HFF-Myc (cell line): ENCODE results near the gene RIC3.

ENCODE experiments used
- DNase-seq: peaks from one replicate; pipeline ENCODE4 v3.0.0-alpha.2; 2011; ENCODE audit warnings: low read depth; ENCODE audit errors: extremely low read depth
- H3K4me3 ChIP-seq: replicated peaks from 2 replicates; pipeline ENCODE4 v1.5.1; 2011; ENCODE audit warnings: low read depth, mild to moderate bottlenecking, control low read depth, low read length
- TF ChIP-seq, protein P1 (sequence below): IDR thresholded peaks from 2 replicates; pipeline ENCODE4 v1.5.1; 2012; ENCODE audit warnings: mild to moderate bottlenecking, low read depth, low read length, control low read depth; ENCODE audit errors: missing control alignments

The RIC3 gene

DNA sequence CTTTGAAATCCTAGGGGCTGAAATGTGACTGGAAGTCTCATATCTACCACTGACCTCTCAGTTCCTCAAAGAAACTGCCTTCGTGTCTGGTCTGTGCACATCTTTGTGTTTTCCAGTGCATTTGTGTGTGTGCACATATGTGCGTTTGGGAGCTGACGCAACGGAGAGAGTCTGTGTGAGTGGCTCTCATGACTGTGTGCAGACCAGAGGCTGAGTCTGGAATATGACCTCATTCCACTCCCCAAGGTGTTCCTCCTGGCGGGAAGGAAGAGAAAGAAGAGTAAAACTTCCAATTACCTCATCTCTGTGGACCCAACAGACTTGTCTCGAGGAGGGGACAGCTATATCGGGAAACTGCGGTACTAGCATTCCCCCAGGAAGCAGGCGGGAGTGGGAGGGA is 71.4 kb downstream of the RIC3 start:
- no peak overlapping the region for H3K4me3 ChIP-seq
- TF ChIP-seq, protein P1, sequence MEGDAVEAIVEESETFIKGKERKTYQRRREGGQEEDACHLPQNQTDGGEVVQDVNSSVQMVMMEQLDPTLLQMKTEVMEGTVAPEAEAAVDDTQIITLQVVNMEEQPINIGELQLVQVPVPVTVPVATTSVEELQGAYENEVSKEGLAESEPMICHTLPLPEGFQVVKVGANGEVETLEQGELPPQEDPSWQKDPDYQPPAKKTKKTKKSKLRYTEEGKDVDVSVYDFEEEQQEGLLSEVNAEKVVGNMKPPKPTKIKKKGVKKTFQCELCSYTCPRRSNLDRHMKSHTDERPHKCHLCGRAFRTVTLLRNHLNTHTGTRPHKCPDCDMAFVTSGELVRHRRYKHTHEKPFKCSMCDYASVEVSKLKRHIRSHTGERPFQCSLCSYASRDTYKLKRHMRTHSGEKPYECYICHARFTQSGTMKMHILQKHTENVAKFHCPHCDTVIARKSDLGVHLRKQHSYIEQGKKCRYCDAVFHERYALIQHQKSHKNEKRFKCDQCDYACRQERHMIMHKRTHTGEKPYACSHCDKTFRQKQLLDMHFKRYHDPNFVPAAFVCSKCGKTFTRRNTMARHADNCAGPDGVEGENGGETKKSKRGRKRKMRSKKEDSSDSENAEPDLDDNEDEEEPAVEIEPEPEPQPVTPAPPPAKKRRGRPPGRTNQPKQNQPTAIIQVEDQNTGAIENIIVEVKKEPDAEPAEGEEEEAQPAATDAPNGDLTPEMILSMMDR: no peak
- DNase-seq: no peak

DNA sequence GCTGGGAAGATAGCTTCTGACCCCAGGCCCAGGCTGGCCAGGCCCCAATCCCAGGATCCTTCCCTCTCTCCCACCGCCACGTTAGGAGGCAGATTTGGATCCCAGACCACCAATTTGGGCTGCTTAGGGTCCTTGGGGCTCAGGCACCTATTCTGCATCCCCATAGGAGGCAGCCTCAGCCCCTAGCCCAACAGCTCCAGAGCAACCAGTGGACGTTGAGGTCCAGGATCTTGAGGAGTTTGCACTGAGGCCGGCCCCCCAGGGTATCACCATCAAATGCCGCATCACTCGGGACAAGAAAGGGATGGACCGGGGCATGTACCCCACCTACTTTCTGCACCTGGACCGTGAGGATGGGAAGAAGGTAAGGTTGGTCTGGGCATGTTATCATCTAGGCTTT is 71.8 kb downstream of the RIC3 start:
- TF ChIP-seq, protein P1: no peak
- no peak for DNase-seq
- H3K4me3 ChIP-seq: no peak overlapping the region

DNA sequence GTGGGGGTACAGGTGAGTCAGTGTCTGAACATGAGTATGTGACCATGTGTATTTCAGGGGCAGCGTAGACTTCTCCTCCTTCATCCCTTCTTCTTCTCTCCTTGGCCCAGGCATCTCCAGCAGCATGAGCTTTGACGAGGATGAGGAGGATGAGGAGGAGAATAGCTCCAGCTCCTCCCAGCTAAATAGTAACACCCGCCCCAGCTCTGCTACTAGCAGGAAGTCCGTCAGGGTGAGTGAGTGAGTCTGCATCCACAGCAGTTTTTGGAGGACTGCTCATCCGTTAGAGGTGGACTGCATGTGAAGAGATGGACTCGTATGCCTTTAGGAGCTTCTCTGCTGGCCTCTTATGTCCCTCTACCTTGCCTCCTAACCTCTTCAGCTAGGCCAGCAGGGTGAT is 72.2 kb downstream of the RIC3 start:
- DNase-seq: no peak
- TF ChIP-seq, protein P1: no peak
- H3K4me3 ChIP-seq: no peak overlapping the region

DNA sequence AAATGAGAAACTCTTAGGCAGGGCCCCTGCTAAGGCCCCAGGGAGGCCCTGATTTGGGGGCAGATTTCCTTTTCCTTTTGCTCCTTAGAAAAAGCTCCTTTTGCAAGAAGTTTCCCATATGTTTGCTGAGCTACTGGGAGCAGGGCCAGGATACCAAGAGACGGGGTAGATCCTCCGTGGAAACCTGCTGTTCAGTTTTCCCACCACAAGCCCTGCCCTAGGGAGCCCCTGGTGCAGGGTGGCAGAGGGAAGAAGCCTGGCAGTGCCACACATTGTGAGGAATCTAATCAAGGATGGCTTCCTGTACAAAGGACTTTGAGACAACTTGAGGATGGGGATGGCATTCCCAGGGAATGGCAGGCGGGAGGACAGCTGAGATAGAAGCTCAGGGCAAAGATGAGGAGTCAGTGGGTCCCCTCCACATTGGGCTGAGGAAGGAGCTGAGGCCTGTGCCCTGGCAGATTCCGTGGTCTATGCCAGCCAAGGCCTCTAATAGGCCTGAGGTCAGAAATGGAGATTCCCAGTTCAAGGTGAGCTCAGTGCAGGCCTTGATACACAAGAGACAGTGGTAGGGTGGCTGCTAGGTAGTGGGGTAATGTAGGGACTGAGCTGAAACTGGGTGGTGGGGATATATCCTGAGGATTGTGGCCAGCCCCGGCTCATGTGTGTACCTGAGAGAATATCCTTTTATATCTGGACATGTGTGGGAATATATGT is 72.9 kb downstream of the RIC3 start:
- TF ChIP-seq, protein P1: no peak
- no peak for DNase-seq
- H3K4me3 ChIP-seq: no peak overlapping the region

DNA sequence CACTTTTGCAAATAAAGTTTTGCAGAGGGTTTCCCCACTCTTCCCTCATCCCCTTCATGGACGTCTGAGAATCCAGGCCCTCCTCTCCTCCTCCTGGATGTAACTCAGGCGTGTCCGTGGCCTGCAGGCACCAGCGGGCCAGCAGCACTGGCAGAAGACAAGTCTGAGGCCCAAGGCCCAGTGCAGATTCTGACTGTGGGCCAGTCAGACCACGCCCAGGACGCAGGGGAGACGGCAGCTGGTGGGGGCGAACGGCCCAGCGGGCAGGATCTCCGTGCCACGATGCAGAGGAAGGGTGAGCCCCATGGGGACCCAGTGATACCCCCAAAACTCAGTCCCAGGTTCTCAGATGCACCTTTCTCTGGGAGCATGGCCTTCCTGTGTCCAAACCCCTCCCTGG is 73.5 kb downstream of the RIC3 start:
- H3K4me3 ChIP-seq: no peak overlapping the region
- TF ChIP-seq, protein P1: no peak

DNA sequence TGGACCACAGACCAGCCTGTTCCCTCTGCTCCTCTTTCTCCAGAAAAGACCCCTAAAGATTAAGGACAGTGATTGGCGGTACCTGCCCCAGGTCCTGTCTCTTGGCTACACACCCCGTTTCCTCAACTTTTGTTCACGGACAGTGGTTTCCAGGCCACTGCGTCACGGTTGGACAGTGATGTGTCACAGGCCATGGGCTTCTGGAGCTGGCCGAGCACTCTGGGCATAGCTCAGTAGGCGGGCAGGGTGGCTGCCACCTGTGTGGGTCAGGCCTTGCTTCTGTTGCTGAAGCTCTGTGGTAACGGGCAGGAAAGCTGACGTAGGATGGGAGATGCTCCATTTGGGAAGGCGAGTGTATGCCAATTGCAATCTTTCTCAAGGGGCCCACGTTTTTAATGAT is 74.2 kb downstream of the RIC3 start:
- no peak overlapping the region for H3K4me3 ChIP-seq
- TF ChIP-seq, protein P1: no peak
- DNase-seq: no peak

More for the DNA sequence above, 73.5 kb downstream of the RIC3 start:
- DNase-seq: no peak

DNA sequence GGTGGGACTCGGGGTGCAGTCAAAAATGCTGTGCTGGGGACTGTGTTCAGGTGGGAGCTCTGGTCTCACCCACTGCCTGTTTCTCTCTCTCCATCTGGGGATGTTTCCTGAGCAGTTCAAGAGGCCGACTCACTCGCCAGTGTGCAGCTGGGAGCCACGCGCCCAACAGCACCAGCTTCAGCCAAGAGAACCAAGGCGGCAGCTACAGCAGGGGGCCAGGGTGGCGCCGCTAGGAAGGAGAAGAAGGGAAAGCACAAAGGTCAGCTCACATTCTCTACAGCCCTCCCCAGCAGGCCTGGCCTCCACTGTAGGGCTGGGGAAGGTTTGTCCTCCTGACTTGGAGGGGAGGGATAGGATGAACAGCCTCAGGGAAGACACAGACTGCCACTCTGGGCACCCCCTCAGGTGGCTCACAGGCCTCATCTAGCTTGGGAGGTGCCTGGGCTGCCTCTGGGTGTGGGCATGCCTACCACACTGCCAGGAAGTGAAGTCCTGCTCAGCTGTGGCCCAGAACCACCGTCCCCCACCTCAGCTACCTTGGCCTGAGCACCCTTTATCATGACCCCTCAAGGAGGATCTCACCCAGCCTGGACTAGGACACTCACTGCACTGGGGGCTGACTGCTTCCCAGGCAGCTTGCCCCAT is 74.8 kb downstream of the RIC3 start:
- TF ChIP-seq, protein P1: no peak
- H3K4me3 ChIP-seq: no peak overlapping the region
- no peak for DNase-seq
